Measurements from ENCODE around the gene ELP1. TPM values are rescaled to one million over a fixed set of nuclear protein-coding genes. Genes with fewer than 3 reads are reported as not detected.
"Not testable (repeated sequence)": the region's sequence is repeated elsewhere in the genome, so short reads cannot be mapped to it uniquely, and the experiment has no call there.

Gene ELP1
- polyA plus RNA-seq, 1 donor (not counting 4 experiments of a cell fraction or from before 2014, with no cell fraction given) = 49.6 TPM

- H3K79me2 ChIP-seq (ENCODE audit: control insufficient read depth, insufficient read depth, low read length) = no peaks in the 10 kb centered on the region
- H3K9me3 ChIP-seq (ENCODE audit: control insufficient read depth, low read depth, low read length) = no peaks in the 10 kb centered on the region
- H3K27ac ChIP-seq (ENCODE audit: control insufficient read depth, insufficient read depth, low read length) = no peak overlapping the region
- no peak for FAIRE-seq
- H2AFZ ChIP-seq (ENCODE audit: control insufficient read depth, low read length) = no peak overlapping the region
- no peak overlapping the region for H3K4me2 ChIP-seq (ENCODE audit: control insufficient read depth, extremely low read depth, insufficient read depth, low read depth, low read length)
- DNase-seq (ENCODE audit: low read depth, low spot score) = no peak
- peaks cover 23 to 26% of the 10 kb centered on the region in 2 experiments for H3K36me3 ChIP-seq (ENCODE audit: control insufficient read depth in 2 of 2, extremely low read depth in 1 of 2, insufficient read depth in 2 of 2, low read length in 2 of 2)
- no peak overlapping the region for H3K4me3 ChIP-seq (ENCODE audit: control insufficient read depth in 2 of 3, extremely low read depth in 1 of 3, insufficient read depth in 2 of 3, low read depth in 1 of 3, low read length in 3 of 3)
- no peaks in the 10 kb centered on the region for H3K9me1 ChIP-seq (ENCODE audit: control insufficient read depth, extremely low read depth, insufficient read depth, low read length)
- H3K27me3 ChIP-seq (ENCODE audit: control insufficient read depth, extremely low read depth, insufficient read depth, low read length) = no peaks in the 10 kb centered on the region
- no peaks in the 10 kb centered on the region for H4K20me1 ChIP-seq (ENCODE audit: control insufficient read depth, extremely low read depth, insufficient read depth, low read length)
- dilution Hi-C loops (cut with MboI; ENCODE audit: extremely low pct_ligation_motif_present, low sequenced_read_pairs) = no loop called here
- H3K9ac ChIP-seq (ENCODE audit: control insufficient read depth, extremely low read depth, insufficient read depth, low read length) = no peak overlapping the region
- TF ChIP-seq EZH2 (IDR thresholded peaks at IDR 0.05; ENCODE audit: low read length) (no peak), CTCF (optimal IDR thresholded peaks at IDR 0.05 in 1 of 3, IDR thresholded peaks at IDR 0.05 in 1 of 3, conservative IDR thresholded peaks at IDR 0.05 in 1 of 3; ENCODE audit: extremely low read depth in 1 of 3, insufficient read depth in 2 of 3, low read length in 3 of 3) (peak in 1 of 3 experiments; percentile 22)
- peaks cover 13% of the 10 kb centered on the region for H3K4me1 ChIP-seq (ENCODE audit: control insufficient read depth, extremely low read depth, insufficient read depth, low read length)
Measured at GRCh38 chr9:108889649-108890067, 44.3 kb downstream of the ELP1 start.

DNA sequence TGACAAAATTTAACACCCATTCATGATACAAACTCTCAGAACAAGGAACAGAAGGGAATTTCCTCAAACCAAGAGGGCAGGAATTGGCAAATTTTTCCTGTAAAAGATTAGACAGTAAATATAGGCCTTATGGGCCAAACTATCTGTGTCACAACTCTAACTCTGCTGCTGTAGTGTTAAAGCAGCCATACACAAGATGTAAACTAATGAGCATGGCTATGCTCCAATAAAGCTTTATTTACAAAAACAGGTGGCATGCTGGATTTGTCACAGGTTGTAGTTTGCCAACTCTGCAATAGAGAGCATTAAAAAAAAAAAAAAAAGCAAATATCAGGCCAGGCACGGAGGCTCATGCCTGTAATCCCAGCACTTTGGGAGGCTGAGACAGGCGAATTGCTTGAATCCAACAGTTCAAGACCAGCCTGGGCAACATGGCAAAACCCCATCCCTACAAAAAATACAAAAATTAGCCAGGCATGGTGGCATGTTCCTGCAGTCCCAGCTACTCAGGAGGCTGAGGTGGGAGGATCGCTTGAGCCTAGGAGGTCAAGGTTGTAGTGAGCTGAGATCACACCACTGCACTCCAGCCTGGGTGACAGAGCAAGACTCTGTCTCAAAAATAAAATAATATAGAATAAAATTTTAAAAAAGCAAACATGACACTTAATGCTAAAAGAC is 47.2 kb downstream of the ELP1 start:
- H3K4me3 ChIP-seq (ENCODE audit: control insufficient read depth in 2 of 3, extremely low read depth in 1 of 3, insufficient read depth in 2 of 3, low read depth in 1 of 3, low read length in 3 of 3); H2AFZ ChIP-seq (ENCODE audit: control insufficient read depth, low read length); H3K27me3 ChIP-seq (ENCODE audit: control insufficient read depth, extremely low read depth, insufficient read depth, low read length); FAIRE-seq; H3K9me1 ChIP-seq (ENCODE audit: control insufficient read depth, extremely low read depth, insufficient read depth, low read length); H3K9ac ChIP-seq (ENCODE audit: control insufficient read depth, extremely low read depth, insufficient read depth, low read length); H3K27ac ChIP-seq (ENCODE audit: control insufficient read depth, insufficient read depth, low read length); dilution Hi-C loops (cut with MboI; ENCODE audit: extremely low pct_ligation_motif_present, low sequenced_read_pairs); H3K4me2 ChIP-seq (ENCODE audit: control insufficient read depth, extremely low read depth, insufficient read depth, low read depth, low read length); H3K79me2 ChIP-seq (ENCODE audit: control insufficient read depth, insufficient read depth, low read length); DNase-seq (ENCODE audit: low read depth, low spot score); H3K9me3 ChIP-seq (ENCODE audit: control insufficient read depth, low read depth, low read length); H4K20me1 ChIP-seq (ENCODE audit: control insufficient read depth, extremely low read depth, insufficient read depth, low read length): not testable (repeated sequence)
- Histone ChIP-seq H3K4me1 (ENCODE audit: control insufficient read depth, extremely low read depth, insufficient read depth, low read length) (peaks cover 13% of the 10 kb centered on the region), H3K36me3 (ENCODE audit: control insufficient read depth in 2 of 2, extremely low read depth in 1 of 2, insufficient read depth in 2 of 2, low read length in 2 of 2) (peaks cover 14 to 22% of the 10 kb centered on the region in 2 experiments)
